RWPE1 (cell line): Measurements from ENCODE around the gene ABCC4.
A peak's percentile ranks its signal among the peaks of the same experiment; 100 is the strongest.

Experiments
- CTCF ChIA-PET: fragments of 350-600 bp; sonication (Branson Sonifier 250); formaldehyde crosslinking; extraction: SDS; loops from one replicate; lab custom pipeline; 2021; lab: Yijun Ruan, JAX
- POLR2A ChIA-PET: fragments of 400-600 bp; formaldehyde crosslinking; extraction: SDS; loops from one replicate; lab custom pipeline; 2020; ENCODE audit warnings: antibody characterized with exemption; ENCODE audit not compliant: low non-redundant PET; lab: Yijun Ruan, JAX
- DNase-seq: peaks from one replicate; pipeline ENCODE4 v3.0.0; 2012; ENCODE audit warnings: low spot score
- H3K27ac ChIP-seq: fragments of 450-650 bp; 2 replicates; pipeline ENCODE4 v1.5.1; 2017
- CTCF ChIP-seq: fragments of 450-650 bp; conservative IDR thresholded peaks from 2 replicates; pipeline ENCODE4 v1.5.1; 2017; ENCODE audit warnings: low read depth, mild to moderate bottlenecking

ABCC4 gene

DNA sequence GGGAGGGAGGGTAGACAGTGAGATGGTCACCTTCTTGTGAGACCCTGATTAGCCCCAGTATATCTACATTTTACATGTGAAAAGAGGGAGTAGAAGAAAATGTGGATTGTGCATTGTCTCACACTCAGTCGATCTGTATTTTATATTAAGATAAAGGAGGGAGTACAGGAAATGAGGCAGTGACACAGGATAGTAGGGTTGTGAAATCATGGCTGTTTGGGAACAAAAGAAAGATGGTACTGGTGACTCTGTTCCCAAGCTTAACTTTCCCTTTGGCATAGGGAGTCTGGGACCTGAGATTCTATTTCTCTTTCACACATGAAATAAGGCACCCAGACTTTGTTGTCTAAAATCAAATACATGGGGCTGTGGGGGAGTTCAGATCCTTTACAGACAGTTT, 194.7 kb downstream of the ABCC4 start:
- POLR2A ChIA-PET, result no interaction called here
- DNase-seq, result no peak
- CTCF ChIA-PET, result no interaction called here
- TF ChIP-seq CTCF, result no peak
- H3K27ac ChIP-seq, result no peak overlapping the region

DNA sequence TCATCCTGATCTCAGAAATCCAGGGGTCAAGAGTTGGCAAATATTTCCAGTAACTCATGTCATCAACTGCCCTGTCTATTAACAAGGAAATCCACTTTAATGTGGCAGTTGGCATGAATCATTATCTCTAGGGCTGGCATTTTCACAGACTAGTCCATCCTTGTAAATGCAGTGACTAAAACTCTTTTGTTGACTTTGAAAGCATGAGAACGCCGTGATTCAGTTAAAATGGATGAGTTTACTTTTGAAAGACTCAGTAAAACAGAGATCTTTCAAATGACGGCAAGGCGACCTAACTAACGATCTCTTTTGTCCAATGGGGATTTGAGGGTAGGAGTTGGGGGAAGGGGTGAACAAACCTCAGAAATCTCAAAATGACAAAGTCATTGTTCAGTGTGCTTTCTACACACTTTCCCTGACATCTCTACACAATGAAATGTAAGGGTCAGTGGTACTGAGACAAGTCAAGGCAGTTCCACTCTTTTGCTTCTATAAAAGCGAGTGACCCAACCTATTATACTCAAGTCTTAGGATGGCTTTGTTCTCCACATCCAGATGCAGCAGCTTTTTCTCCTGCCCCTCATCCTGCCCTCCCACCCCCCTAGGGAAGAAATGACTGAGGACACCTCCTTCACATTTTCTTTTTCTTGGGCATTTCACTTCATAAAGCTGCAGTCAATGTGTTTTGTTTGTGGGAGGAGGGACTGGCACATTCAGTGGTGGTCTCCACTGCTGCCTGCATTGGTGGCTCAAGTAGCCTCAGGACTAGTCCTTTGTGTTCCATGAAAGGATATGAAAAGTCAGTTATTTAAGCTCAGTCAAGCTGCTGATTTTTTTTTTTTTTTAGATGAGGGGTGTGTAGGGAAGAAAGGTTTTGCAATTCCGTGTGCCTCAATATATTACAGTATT, 200.5 kb downstream of the ABCC4 start:
- TF ChIP-seq CTCF, result no peak

DNA sequence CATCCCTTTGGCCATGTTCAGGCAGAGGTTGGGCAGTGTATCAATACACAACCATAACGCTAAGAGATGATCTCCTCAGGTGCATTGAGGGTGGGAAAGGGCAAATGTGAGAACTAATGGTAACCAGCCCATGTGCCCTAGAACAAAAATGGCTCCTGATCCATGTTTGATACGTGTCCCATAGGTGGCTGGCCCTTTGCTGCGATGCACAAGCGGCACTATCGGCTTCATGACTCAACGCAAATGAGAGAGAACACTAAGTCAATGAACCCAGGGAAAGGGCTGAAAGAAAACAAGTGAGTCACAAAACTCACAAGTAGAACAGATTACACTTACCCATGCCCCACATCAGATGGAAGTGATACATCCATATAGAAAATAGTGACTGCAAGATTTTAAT, 201.7 kb downstream of the ABCC4 start:
- DNase-seq, result no peak
- ChIA-PET POLR2A (no interaction called here), CTCF (no interaction called here)
- no peak overlapping the region for H3K27ac ChIP-seq
- no peak for TF ChIP-seq CTCF

More for the DNA sequence above, 200.5 kb downstream of the ABCC4 start:
- no peak overlapping the region for H3K27ac ChIP-seq
- ChIA-PET POLR2A (no interaction called here), CTCF (no interaction called here)
- DNase-seq, result peak; percentile 73

DNA sequence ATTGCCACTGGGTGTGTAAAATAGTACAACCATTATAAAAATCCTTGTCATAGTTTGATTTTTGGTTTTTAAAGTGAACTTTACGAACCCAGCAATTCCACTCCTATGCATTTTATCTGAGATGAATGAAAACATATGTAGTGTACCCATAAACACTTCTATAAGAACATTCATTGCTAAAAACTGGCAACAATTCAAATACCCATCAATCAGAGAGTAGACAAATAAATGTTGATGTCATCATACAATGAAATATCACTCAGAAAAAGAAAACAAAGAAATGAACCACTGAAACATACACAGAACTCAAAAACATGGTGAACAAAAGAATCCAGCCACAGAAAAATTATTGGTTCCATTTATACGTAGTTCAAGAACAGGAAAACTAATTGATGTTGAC, 202.3 kb downstream of the ABCC4 start:
- no peak overlapping the region for H3K27ac ChIP-seq
- ChIA-PET POLR2A (no interaction called here), CTCF (no interaction called here)
- no peak for TF ChIP-seq CTCF
- no peak for DNase-seq

- H3K27ac ChIP-seq, result no peak overlapping the region
- no peak for TF ChIP-seq CTCF
- ChIA-PET POLR2A (no interaction called here), CTCF (no interaction called here)
- DNase-seq, result no peak
These were observed 209.5 kb downstream of the ABCC4 start for GRCh38 chr13:95091755-95092154.

DNA sequence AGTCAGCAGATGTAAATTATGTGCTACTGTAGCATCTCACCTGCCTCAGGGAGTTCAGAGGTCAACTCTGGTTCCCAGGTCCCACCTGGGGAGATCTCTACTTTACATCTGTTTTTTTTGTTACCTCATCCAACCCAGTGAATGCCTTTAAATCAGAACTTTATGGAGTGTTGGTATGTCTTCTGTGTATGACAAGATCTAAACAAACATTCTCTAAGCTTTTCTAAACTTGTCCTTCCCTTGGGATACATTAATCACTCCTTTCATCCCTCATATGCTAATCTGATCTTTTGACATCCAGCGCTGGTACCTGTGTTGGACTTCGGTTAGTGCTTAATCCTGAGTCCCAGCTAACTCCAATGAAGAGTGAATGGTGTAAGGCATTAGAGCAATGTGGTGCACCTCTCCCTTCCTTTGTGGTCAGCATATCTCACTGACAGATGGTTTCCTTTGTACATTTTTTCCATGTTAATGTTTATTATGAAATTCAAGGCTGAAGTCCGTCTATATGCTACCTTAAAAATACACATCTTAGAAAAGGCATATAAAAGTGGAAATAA, 213.4 kb downstream of the ABCC4 start:
- H3K27ac ChIP-seq, result no peak overlapping the region
- no peak for DNase-seq
- TF ChIP-seq CTCF, result no peak
- POLR2A ChIA-PET, result no interaction called here
- CTCF ChIA-PET, result no interaction called here
